ENCODE results near the gene JMJD4.

GRCh38 chr1:227777646-227778045 is 42.5 kb upstream of the JMJD4 start:
- TF ChIP-seq CTCF (conservative IDR thresholded peaks at IDR 0.05; ENCODE audit: low read depth, low read length) = no peak
- TF ChIP-seq EZH2 (IDR thresholded peaks at IDR 0.05; ENCODE audit: borderline replicate concordance, low read depth, low read length, poor library complexity, severe bottlenecking) = no peak
